Activated effector memory CD4-positive, alpha-beta T cell treated with anti-CD3 and anti-CD28 coated beads, Interleukin-2, amount 50 U/mL, for 16 hours (primary cell): Measurements from ENCODE around the gene TEX28.
"Not testable (repeated sequence)": the region's sequence is repeated elsewhere in the genome, so short reads cannot be mapped to it uniquely, and the experiment has no call there.

Source experiments
- DNase-seq: peaks from one replicate; pipeline ENCODE4 v3.0.0-alpha.2; 2020

Gene TEX28

DNA sequence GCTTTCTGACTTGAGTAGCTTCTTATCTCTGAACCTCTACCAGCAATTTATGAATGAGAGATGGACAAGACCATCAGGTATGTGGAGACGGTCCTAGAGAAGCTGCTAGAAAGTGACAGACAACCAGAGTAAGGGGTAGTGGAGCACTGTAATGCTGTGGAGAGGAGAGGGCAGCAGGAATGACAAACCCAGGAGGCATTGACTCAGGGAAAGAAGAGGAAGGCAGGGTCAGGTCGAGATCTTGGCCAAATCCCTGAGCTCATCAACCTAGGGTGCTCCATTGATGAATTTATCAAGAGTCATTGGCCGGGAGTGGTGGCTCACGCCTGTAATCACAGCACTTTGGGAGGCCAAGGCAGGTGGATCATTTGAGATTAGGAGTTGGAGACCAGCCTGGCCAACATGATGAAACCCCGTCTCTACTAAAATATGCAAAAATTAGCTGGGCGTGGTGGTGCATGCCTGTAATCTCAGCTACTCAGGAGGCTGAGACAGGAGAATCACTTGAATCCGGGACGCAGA, 54.9 kb downstream of the TEX28 start:
- not testable (repeated sequence) for DNase-seq

DNA sequence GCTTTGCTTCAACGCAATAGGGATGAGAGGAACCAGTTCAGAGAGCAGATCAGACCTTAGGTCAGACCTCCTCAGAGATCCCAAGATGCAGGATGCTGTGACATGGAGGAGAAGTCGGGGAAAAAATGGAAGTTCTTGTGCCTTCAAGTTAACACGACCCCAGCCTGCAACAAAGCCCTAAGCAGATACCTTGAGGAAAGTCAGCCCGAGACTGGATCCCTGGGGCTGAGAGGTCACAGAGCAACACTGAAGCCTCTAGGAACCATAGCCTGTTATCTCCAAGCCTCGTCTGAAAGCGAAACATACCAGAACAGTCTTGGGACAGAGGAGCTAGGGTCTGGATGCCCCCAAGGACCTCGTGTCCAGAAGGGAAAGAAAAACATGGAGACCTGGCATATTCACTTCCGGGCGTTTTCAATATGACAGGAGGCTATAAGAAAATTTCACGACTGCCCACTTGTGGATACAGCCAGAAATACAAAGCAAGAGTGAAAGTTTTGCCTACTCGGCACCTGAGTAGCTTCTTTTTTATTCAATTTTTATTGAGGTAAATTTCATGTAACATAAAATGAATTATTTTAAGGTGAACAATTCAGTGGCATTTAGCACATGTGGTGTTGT, 55.9 kb downstream of the TEX28 start:
- not testable (repeated sequence) for DNase-seq

DNA sequence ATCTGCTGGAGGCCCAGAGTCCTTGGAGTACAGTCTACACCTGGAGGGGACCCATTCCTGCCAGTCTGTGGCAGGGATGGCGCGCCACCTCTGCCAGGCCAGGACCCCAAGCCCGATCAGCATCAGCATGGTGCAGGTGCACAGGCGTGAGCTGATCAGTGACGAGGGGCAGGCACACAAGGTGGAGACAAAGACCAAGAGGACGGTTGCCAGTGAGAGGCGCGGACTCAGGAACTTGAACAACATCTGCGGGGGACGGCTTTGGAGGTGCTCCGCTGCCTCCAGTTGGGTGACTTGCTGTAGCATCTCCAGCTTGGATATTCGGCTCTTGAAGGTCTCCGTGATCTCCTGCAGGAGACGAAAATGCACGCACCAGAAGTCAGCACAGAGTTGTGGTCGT, 61.3 kb downstream of the TEX28 start:
- DNase-seq: not testable (repeated sequence)

DNA sequence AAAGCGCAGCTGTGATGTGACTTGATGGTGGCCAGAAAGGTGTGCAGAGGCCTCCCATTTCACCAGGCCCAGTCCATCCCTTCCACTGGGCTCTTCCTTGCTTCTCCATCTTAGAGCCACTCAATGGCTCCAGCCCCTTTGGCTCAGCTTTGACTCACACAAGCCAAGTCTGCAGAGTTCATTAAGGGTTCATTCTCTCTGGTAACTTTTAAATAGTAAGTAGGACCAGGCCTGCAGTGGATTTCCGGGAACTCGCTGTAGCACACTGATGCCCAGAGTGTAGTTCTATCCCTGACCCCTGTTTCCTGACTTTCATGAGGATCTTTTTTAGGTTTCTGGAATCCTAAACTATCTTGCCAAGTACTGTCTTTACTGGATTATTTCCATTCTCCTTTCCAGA, 63.5 kb downstream of the TEX28 start:
- DNase-seq: not testable (repeated sequence)

DNA sequence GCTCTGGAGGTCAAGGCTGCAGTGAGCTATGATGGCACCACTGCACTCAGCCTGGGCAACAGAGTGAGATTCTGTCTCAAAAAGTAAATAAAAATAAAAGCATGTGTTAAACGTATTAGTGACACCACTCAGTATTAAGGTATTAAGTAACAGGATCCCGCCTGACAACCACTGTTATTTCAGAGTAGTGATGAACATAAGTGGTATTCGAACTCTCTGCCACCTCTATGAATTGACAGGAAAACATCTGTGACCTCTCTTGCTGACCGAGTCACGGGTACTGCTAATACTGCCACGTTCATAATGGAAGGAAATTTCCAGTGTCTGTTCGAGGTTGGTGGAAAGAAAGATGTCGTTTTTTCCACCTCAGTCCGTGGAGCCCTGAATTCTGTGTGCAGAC, 68.2 kb downstream of the TEX28 start:
- not testable (repeated sequence) for DNase-seq

DNA sequence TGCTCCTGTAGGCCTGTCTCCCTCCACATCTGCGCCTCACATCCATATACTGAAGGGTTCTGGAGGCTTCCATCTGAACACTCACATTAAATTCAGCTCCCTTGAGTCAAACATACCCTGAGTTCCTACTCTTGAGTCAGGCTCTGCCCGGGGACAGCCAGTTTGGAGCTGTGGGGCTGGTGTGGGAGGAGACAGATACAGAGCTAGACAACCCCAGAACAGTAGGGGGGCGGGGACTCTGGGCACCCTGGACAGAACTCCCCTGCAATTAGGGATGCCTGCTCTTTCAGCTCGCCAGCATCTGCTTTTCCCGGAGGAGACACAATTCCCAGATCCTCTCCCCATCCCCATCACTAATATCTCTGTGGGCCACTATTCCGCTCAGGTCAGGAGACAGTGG, 69.6 kb downstream of the TEX28 start:
- not testable (repeated sequence) for DNase-seq
